ENCODE results near the gene MFAP4.

Gene MFAP4

DNA sequence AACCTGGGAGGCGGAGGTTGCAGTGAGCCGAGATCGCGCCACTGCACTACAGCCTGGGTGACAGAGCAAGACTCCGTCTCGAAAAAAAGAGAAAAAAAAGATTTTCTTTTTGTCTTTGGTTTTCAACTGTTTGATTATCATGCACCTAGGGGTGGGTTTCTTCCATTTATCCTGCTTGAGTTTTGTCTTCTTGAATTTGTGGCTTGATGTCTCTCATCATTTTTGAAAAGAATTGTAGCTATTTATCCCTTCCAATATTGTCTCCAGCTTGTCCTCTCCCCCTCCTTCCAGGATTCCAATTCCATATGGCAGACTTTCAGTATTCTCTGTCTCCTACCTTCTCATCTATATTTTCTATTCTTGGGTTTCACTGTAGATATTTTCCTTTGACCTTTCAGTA is 32.2 kb downstream of the MFAP4 start:
- TF ChIP-seq REST (IDR thresholded peaks at IDR 0.05; ENCODE audit: low read depth): no peak
- no peak for TF ChIP-seq TCF12 (IDR thresholded peaks at IDR 0.05; ENCODE audit: low read depth)
- no peak for TF ChIP-seq ZBTB7A (IDR thresholded peaks at IDR 0.05; ENCODE audit: low read depth)
- no peak for TF ChIP-seq CREB1 (IDR thresholded peaks at IDR 0.05; ENCODE audit: low read depth)
- no peak for TF ChIP-seq YY1 (IDR thresholded peaks at IDR 0.05; ENCODE audit: low read depth)
- TF ChIP-seq CEBPB (IDR thresholded peaks at IDR 0.05): no peak
- no peak for TF ChIP-seq RAD21 (IDR thresholded peaks at IDR 0.05; ENCODE audit: low read depth)
- no peak for TF ChIP-seq EP300 (IDR thresholded peaks at IDR 0.05; ENCODE audit: borderline replicate concordance)
- no peak for TF ChIP-seq NFIC (IDR thresholded peaks at IDR 0.05)
- no peak for TF ChIP-seq TAF1 (IDR thresholded peaks at IDR 0.05; ENCODE audit: low read depth)
- TF ChIP-seq, protein P1, sequence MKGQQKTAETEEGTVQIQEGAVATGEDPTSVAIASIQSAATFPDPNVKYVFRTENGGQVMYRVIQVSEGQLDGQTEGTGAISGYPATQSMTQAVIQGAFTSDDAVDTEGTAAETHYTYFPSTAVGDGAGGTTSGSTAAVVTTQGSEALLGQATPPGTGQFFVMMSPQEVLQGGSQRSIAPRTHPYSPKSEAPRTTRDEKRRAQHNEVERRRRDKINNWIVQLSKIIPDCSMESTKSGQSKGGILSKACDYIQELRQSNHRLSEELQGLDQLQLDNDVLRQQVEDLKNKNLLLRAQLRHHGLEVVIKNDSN (IDR thresholded peaks at IDR 0.05): no peak
- TF ChIP-seq FOXM1 (IDR thresholded peaks at IDR 0.05; ENCODE audit: borderline replicate concordance, low read depth): no peak
- no peak for TF ChIP-seq MAX (IDR thresholded peaks at IDR 0.05)
- TF ChIP-seq TEAD4 (IDR thresholded peaks at IDR 0.05): no peak

GRCh38 chr17:19348806-19349205 is 38.2 kb downstream of the MFAP4 start:
- TF ChIP-seq TAF1 (IDR thresholded peaks at IDR 0.05; ENCODE audit: low read depth): no peak
- TF ChIP-seq CEBPB (IDR thresholded peaks at IDR 0.05): no peak
- no peak for TF ChIP-seq EP300 (IDR thresholded peaks at IDR 0.05; ENCODE audit: borderline replicate concordance)
- no peak for TF ChIP-seq FOXM1 (IDR thresholded peaks at IDR 0.05; ENCODE audit: borderline replicate concordance, low read depth)
- TF ChIP-seq YY1 (IDR thresholded peaks at IDR 0.05; ENCODE audit: low read depth): no peak
- no peak for TF ChIP-seq EGR1 (IDR thresholded peaks at IDR 0.05)
- no peak for TF ChIP-seq REST (IDR thresholded peaks at IDR 0.05; ENCODE audit: low read depth)
- TF ChIP-seq ZBTB7A (IDR thresholded peaks at IDR 0.05; ENCODE audit: low read depth): no peak
- no peak for TF ChIP-seq NFIC (IDR thresholded peaks at IDR 0.05)
- no peak for TF ChIP-seq CREB1 (IDR thresholded peaks at IDR 0.05; ENCODE audit: low read depth)

DNA sequence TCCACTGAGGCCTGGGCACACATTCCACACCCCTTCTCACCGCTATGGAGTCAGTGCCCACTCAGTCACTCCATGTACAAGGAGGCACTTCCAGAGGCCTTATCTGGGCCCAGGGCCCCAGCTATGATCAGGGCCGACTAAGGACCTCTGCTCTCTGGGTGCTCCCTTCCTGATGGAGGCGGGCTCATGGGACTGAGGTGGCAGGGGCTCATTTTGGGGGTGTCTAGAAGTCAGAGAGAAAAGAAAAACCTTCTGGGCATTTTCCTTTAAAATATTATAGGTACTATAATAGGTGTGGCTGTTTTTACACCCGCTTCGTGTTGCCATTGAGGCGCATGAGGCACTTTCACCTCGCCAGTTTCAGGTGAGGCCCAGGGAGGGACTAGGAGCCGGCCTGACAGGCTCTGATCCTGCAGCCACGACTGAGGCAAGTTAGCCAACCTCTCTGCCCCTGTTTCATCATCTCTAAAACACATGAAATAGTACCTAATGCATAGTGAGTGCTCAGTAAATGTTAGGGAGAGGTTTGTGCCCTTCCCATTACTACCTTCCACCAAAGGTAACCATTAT is 38.8 kb downstream of the MFAP4 start:
- TF ChIP-seq EGR1 (IDR thresholded peaks at IDR 0.05) (no peak), TAF1 (IDR thresholded peaks at IDR 0.05; ENCODE audit: low read depth) (no peak), REST (IDR thresholded peaks at IDR 0.05; ENCODE audit: low read depth) (no peak), TEAD4 (IDR thresholded peaks at IDR 0.05) (no peak), EP300 (IDR thresholded peaks at IDR 0.05; ENCODE audit: borderline replicate concordance) (no peak), NFIC (IDR thresholded peaks at IDR 0.05) (no peak), TCF12 (IDR thresholded peaks at IDR 0.05; ENCODE audit: low read depth) (no peak), ZBTB7A (IDR thresholded peaks at IDR 0.05; ENCODE audit: low read depth) (no peak), MAX (IDR thresholded peaks at IDR 0.05) (no peak), CEBPB (IDR thresholded peaks at IDR 0.05) (no peak), CREB1 (IDR thresholded peaks at IDR 0.05; ENCODE audit: low read depth) (no peak), FOXM1 (IDR thresholded peaks at IDR 0.05; ENCODE audit: borderline replicate concordance, low read depth) (no peak), YY1 (IDR thresholded peaks at IDR 0.05; ENCODE audit: low read depth) (no peak), RAD21 (IDR thresholded peaks at IDR 0.05; ENCODE audit: low read depth) (no peak)
- TF ChIP-seq, protein P1 (IDR thresholded peaks at IDR 0.05): no peak

DNA sequence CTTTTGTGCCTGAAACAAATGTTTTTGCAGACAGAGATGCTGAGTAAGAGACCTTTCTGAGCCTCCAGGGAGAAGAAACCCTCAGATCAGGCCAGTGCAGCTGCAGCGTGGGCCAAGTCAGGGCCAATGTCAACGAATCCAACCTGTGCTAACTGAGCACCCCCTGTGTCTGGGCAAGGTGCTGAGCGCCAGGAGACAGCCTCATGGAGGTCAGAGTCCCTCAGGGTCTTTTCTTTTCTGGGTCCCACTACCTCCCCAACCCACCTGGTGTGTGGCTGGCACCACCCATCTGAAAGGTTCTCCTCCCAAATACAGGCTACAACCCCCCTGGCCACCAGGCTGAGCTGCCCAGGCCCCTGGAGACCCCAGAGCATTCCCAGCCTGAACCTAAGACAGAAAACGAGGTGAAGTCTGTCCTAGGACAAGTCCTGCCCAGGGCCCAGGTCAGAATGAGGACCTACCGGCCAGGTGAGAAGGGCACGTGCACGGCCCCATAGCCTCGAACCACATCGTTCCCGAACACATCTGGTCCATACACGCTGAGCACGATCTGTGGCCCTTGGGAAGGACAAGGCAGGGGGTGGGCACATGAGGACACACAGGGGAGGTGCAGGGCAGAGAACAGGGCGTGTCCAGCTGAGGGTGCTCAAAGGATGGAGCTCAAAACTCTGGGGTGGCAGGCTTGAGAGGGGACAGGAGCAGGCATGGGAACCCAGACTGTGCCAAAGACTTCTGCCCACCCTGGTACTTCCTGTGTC is 39.5 kb downstream of the MFAP4 start:
- TF ChIP-seq CEBPB (IDR thresholded peaks at IDR 0.05) (no peak), REST (IDR thresholded peaks at IDR 0.05; ENCODE audit: low read depth) (no peak), TEAD4 (IDR thresholded peaks at IDR 0.05) (no peak), MAX (IDR thresholded peaks at IDR 0.05) (no peak), CREB1 (IDR thresholded peaks at IDR 0.05; ENCODE audit: low read depth) (no peak), TCF12 (IDR thresholded peaks at IDR 0.05; ENCODE audit: low read depth) (no peak), EGR1 (IDR thresholded peaks at IDR 0.05) (no peak), FOXM1 (IDR thresholded peaks at IDR 0.05; ENCODE audit: borderline replicate concordance, low read depth) (no peak), EP300 (IDR thresholded peaks at IDR 0.05; ENCODE audit: borderline replicate concordance) (no peak), NFIC (IDR thresholded peaks at IDR 0.05) (no peak), ZBTB7A (IDR thresholded peaks at IDR 0.05; ENCODE audit: low read depth) (no peak)
